IgD-negative memory B cell (primary cell): ENCODE results near the gene E2F6. TPM values are rescaled to one million over a fixed set of nuclear protein-coding genes. Genes with fewer than 3 reads are reported as not detected.

Experiments used
- H3K27ac Mint-ChIP-seq, 3 donors: one replicate each; pipeline ENCODE4 v1.8.0; 2020 to 2022; ENCODE audit warnings: mild to moderate bottlenecking in 3 of 3, mixed read lengths in 3 of 3, moderate library complexity in 1 of 3
- H3K27me3 Mint-ChIP-seq: one replicate; pipeline ENCODE4 v1.8.0; 2021; ENCODE audit warnings: mixed read lengths
- H3K36me3 Mint-ChIP-seq: one replicate; pipeline ENCODE4 v1.8.0; 2020; ENCODE audit warnings: mild to moderate bottlenecking, mixed read lengths
- H3K4me1 Mint-ChIP-seq, 3 donors: one replicate each; pipeline ENCODE4 v1.8.0; 2020 to 2022; ENCODE audit warnings: mixed read lengths in 3 of 3, mild to moderate bottlenecking in 1 of 3
- H3K4me3 Mint-ChIP-seq, 4 donors: one replicate each; pipeline ENCODE4 v1.8.0; 2020 to 2022; ENCODE audit warnings: mild to moderate bottlenecking in 4 of 4, mixed read lengths in 4 of 4, moderate library complexity in 3 of 4
- H3K9me3 Mint-ChIP-seq, 3 donors: one replicate each; pipeline ENCODE4 v1.8.0; 2020 to 2021; ENCODE audit warnings: mixed read lengths in 3 of 3, mild to moderate bottlenecking in 1 of 3
- polyA plus RNA-seq: library from polyadenylated mRNA; unstranded; fragments of 300-500 nt; fragmentation: Illumina TruSeq; gene quantifications from one replicate; pipeline ENCODE4 v1.2.3, GENCODE V29; 2021

Gene E2F6
- polyA plus RNA-seq, 1 donor from 2014 or later: 4.4 TPM

DNA sequence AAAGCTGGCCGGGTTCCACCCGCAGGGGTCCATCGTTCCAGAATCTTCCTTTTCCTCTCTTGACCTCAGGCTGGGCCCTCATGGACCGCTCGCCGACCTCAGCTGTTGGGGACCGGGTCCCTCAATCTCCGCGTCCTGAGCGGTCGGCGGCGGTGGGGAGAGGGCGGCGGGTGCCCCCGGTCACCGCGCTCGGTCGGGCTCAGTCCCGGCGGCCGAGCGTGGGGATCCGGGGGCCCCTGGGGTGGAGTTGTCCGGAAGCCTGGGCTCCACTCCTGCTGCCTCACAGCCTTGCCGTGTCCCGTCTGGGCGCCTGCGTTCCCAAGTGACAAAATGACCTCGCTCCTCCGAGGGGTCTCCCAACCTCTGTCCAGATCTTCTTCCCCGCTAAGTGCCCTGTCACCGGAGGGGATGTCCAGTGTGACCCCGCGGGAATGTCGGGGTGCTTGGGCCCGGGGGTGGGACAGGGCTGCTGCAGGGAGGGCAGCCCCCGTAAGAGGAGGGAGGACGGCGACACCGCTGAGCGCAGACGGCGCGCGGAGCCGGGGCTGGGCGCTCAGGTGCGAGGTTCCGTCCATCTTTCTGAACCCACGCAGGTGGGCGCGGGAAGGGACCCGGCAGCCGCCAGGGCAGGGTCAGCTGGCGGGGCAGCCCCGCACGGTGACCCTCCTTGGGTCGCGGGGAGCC is 16.0 kb upstream of the E2F6 start:
- peaks cover 34% of the 10 kb centered on the region for H3K27me3 Mint-ChIP-seq
- H3K36me3 Mint-ChIP-seq: no peaks in the 10 kb centered on the region
- no peaks in the 10 kb centered on the region for H3K9me3 Mint-ChIP-seq
- peaks cover 5 to 13% (median 6%) of the 10 kb centered on the region in 3 donors for H3K4me1 Mint-ChIP-seq
- H3K4me3 Mint-ChIP-seq: peak overlapping the region in 2 of 4 donors; percentile 14 to 37
- H3K27ac Mint-ChIP-seq: no peak overlapping the region

DNA sequence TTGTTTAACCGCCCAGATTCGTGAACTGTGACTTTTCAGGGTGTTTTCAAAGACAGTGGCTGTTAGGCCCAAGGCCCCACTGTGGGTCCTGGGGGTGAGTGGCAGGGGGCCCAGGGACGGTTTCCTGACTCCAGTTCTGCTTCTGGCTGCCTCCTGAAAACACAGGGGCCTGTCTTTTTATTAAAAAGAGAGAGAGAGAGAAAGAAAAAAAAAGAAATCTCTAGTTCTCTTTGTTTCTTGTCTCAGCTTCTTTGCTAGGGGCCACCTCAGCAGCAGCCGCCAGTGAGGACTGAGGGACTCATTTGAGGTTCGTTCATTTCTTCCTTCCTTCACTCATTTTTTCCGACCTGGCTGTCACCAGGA is 15.4 kb upstream of the E2F6 start:
- Mint-ChIP-seq H3K27ac (no peak overlapping the region), H3K36me3 (no peaks in the 10 kb centered on the region), H3K9me3 (no peaks in the 10 kb centered on the region), H3K27me3 (peaks cover 34% of the 10 kb centered on the region), H3K4me1 (peaks cover 5 to 13% (median 6%) of the 10 kb centered on the region in 3 donors), H3K4me3 (peak overlapping the region in 3 of 4 donors; percentile 14 to 37 (median 18))

GRCh38 chr2:11480859-11481258 is 14.9 kb upstream of the E2F6 start:
- Mint-ChIP-seq H3K9me3 (no peaks in the 10 kb centered on the region), H3K27ac (no peak overlapping the region), H3K27me3 (peaks cover 33% of the 10 kb centered on the region), H3K4me3 (peak overlapping the region in 2 of 4 donors; percentile 18 to 50), H3K4me1 (peaks cover 5 to 13% (median 6%) of the 10 kb centered on the region in 3 donors), H3K36me3 (no peaks in the 10 kb centered on the region)

GRCh38 chr2:11480406-11480805 is 14.4 kb upstream of the E2F6 start:
- Mint-ChIP-seq H3K4me1 (peaks cover 5 to 13% (median 6%) of the 10 kb centered on the region in 3 donors), H3K27ac (no peak overlapping the region), H3K27me3 (peaks cover 28% of the 10 kb centered on the region), H3K36me3 (no peaks in the 10 kb centered on the region), H3K9me3 (no peaks in the 10 kb centered on the region), H3K4me3 (no peak overlapping the region)

DNA sequence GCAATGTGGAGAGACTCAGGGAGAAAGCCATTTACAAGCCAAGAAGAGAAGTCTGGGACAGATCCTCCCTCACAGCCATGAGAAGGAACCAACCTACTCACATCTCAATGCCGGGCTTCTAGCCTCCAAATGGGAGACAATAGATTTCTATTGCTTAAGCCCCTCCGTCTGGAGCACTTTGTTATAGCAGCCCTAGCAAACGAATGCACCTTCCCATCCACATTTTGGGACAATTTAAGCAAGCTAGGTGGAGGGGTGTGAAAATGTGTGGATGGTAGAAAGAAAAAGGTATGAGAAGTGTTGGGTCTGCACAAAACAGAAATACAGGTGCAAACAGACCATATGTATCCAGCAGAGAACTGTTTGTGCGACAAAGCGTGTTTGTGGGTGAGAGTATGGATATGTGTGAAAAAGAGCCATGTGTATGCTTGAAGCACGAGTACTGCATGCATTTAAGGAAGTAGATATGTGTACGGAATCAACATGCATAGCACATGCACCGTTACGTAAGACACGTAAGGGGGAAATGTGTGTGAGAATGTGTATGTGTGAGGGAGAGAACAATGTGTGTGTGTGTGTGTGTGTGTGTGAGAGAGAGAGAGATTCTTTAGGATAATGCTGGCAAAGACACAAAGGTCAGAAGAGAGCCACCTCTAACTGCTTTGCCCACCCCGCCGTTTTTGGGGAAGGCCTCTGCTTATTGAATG is 13.1 kb upstream of the E2F6 start:
- Mint-ChIP-seq H3K4me1 (peaks cover 5 to 11% (median 6%) of the 10 kb centered on the region in 3 donors), H3K36me3 (no peaks in the 10 kb centered on the region), H3K4me3 (no peak overlapping the region), H3K27ac (no peak overlapping the region), H3K27me3 (peaks cover 21% of the 10 kb centered on the region), H3K9me3 (no peaks in the 10 kb centered on the region)

GRCh38 chr2:11477994-11478393 is 12.0 kb upstream of the E2F6 start:
- no peaks in the 10 kb centered on the region for H3K36me3 Mint-ChIP-seq
- no peaks in the 10 kb centered on the region for H3K9me3 Mint-ChIP-seq
- H3K4me3 Mint-ChIP-seq: no peak overlapping the region
- peaks cover 13% of the 10 kb centered on the region for H3K27me3 Mint-ChIP-seq
- peaks cover under 1 to 8% (median 3%) of the 10 kb centered on the region in 3 donors for H3K4me1 Mint-ChIP-seq
- H3K27ac Mint-ChIP-seq: no peak overlapping the region

GRCh38 chr2:11473659-11474433 is 7.9 kb upstream of the E2F6 start:
- H3K27me3 Mint-ChIP-seq: no peaks in the 10 kb centered on the region
- peaks cover 2% of the 10 kb centered on the region for H3K36me3 Mint-ChIP-seq
- no peak overlapping the region for H3K4me3 Mint-ChIP-seq
- no peaks in the 10 kb centered on the region for H3K9me3 Mint-ChIP-seq
- H3K4me1 Mint-ChIP-seq: no peaks in the 10 kb centered on the region
- no peak overlapping the region for H3K27ac Mint-ChIP-seq

DNA sequence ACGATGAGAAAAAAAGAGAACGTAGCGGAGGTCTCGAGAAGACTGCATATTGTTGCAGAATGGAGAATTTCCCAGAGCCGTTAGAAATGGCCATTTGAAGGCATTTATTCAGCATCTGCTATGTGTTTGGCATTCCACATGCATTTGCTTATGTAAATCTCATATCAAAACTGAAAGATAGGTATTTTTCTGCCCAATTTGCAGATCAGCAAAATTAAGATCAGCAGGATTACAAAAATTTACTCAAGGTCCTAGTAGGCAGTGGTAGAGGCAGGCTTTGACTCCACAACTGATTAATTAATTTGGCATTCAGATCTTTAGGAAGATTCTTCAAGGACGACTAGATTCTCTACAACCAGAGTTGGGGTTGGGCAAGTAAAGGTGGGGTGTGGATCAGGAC is 1.8 kb upstream of the E2F6 start:
- H3K4me1 Mint-ChIP-seq: peaks cover 8 to 17% (median 12%) of the 10 kb centered on the region in 3 donors
- H3K9me3 Mint-ChIP-seq: no peaks in the 10 kb centered on the region
- peak overlapping the region in 2 of 4 donors; percentile 80 to 97 for H3K4me3 Mint-ChIP-seq
- H3K27ac Mint-ChIP-seq: peak overlapping the region in 1 of 3 donors; percentile 0
- H3K27me3 Mint-ChIP-seq: no peaks in the 10 kb centered on the region
- peaks cover 3% of the 10 kb centered on the region for H3K36me3 Mint-ChIP-seq

- no peaks in the 10 kb centered on the region for H3K9me3 Mint-ChIP-seq
- peak overlapping the region; percentile 80 to 97 (median 94) for H3K4me3 Mint-ChIP-seq
- peaks cover 2% of the 10 kb centered on the region for H3K36me3 Mint-ChIP-seq
- peaks cover 8 to 17% (median 15%) of the 10 kb centered on the region in 3 donors for H3K4me1 Mint-ChIP-seq
- peak overlapping the region in 2 of 3 donors; percentile 12 to 96 for H3K27ac Mint-ChIP-seq
- no peaks in the 10 kb centered on the region for H3K27me3 Mint-ChIP-seq
Observed at GRCh38 chr2:11467129-11467649, 1.2 kb upstream of the E2F6 start.

DNA sequence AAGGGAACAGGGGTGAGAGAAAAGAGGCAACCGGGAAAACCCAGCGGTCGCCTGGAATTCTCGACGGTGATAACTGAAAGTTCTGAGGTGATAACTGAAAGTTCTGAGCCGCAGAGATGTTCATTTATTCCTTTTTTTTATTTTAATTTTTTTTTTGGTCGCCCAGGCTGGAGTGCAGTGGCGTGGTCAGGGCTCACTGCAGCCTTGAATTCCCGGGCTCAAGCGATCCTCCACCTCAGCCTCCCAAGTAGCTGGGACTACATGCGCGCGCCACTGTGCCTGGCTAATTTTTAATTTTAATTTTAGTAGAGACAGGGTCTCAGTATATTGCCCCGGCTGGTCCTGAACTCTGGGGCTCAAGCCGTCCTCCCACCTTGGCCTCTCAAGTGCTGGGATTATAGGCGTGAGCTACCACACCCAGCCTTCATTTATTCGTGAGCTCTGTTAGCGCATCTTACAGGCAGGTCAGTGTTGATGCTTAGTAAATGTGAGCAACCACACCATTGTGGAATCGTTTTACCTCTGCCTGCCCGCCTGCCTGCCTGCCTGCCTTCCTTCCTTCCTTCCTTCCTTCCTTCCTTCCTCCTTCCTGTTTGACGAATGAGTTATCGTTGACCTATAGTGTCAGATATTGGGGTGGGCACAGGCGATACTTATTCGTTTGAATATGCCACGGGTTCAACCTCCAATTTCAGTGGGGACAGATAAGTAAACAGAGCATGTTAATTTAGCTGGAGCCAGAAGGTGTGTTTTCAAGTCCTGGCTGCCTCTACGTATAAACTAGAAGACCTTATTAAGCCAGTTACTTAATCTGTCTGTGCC is 557 bp upstream of the E2F6 start:
- H3K27me3 Mint-ChIP-seq: no peaks in the 10 kb centered on the region

GRCh38 chr2:11465110-11465484 is 864 bp downstream of the E2F6 start:
- peak overlapping the region; percentile 12 to 85 (median 78) for H3K27ac Mint-ChIP-seq
- H3K27me3 Mint-ChIP-seq: no peaks in the 10 kb centered on the region
- no peaks in the 10 kb centered on the region for H3K9me3 Mint-ChIP-seq
- H3K36me3 Mint-ChIP-seq: peaks cover 4% of the 10 kb centered on the region
- H3K4me3 Mint-ChIP-seq: peak overlapping the region; percentile 80 to 97 (median 94)
- H3K4me1 Mint-ChIP-seq: peaks cover 8 to 17% (median 15%) of the 10 kb centered on the region in 3 donors

More for the DNA sequence above, 557 bp upstream of the E2F6 start:
- peak overlapping the region; percentile 80 to 97 (median 94) for H3K4me3 Mint-ChIP-seq
- H3K27ac Mint-ChIP-seq: peak overlapping the region; percentile 12 to 96 (median 85)
- no peaks in the 10 kb centered on the region for H3K9me3 Mint-ChIP-seq
- peaks cover 4% of the 10 kb centered on the region for H3K36me3 Mint-ChIP-seq
- peaks cover 8 to 17% (median 15%) of the 10 kb centered on the region in 3 donors for H3K4me1 Mint-ChIP-seq

DNA sequence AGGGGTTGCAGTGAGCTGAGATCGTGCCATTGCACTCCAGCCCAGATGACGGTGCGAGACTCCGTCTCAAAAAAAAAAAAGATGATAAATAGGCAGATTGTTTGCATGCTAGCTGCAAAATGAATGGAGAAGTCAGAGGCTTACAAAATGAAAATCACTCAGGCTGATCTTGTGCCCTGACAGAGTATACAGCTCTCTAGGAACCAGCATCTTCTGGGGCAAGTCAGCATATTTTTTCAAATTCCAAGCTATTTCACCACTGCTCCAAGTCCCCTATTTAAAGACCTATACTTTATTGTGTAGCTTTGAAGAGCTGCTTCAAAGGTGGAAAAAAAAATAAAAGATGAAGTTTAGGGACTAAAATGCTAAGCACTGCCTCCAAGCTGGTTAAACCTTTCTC is 6.1 kb downstream of the E2F6 start:
- Mint-ChIP-seq H3K9me3 (no peaks in the 10 kb centered on the region), H3K27me3 (no peaks in the 10 kb centered on the region), H3K36me3 (peaks cover 2% of the 10 kb centered on the region), H3K4me3 (no peak overlapping the region), H3K27ac (no peak overlapping the region), H3K4me1 (peaks cover 9 to 24% (median 11%) of the 10 kb centered on the region in 3 donors)

DNA sequence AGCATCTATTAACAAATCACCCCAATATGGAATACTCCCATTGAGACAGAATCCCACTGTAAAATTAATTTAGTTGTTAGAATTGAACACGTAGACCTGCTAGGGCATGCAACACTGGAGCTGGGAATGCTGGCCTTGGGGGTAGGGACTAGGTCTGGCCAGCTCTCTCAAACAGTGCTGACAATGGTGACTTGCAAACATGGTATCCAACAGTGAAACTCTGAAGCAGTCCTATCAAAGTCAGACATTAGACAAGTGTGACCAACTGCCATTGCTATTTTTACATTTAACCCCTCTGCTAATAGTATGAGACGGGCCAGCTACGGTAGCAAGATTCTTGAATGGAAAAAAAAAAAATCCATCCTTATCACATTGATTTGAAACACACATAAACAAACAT is 7.2 kb downstream of the E2F6 start:
- H3K4me1 Mint-ChIP-seq: peaks cover 2 to 24% (median 8%) of the 10 kb centered on the region in 3 donors
- peak overlapping the region in 1 of 4 donors; percentile 13 for H3K4me3 Mint-ChIP-seq
- no peaks in the 10 kb centered on the region for H3K9me3 Mint-ChIP-seq
- no peaks in the 10 kb centered on the region for H3K27me3 Mint-ChIP-seq
- no peak overlapping the region for H3K27ac Mint-ChIP-seq
- H3K36me3 Mint-ChIP-seq: peaks cover 2% of the 10 kb centered on the region

DNA sequence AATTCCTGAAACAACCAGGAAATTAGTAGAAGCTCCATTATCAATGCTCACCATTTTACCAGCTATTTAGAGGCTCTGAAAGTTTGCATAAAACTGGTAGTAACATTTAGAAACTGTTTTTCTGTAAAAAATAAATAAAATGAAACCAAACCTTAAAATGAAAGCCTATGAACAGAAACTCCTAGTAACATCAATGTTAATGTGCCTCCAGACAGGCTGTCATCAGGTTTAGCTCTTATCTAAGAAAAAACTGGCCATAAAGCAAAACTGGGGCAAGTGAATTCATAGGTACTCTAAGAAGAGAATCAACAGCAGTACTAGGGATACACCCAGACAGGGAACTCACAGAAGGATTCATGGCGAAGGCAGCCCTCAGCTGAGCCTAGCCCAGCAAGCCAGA is 8.0 kb downstream of the E2F6 start:
- no peaks in the 10 kb centered on the region for H3K27me3 Mint-ChIP-seq
- H3K27ac Mint-ChIP-seq: peak overlapping the region in 1 of 3 donors; percentile 76
- H3K4me3 Mint-ChIP-seq: no peak overlapping the region
- peaks cover 4% of the 10 kb centered on the region for H3K36me3 Mint-ChIP-seq
- H3K4me1 Mint-ChIP-seq: peaks cover 2 to 19% (median 6%) of the 10 kb centered on the region in 3 donors
- no peaks in the 10 kb centered on the region for H3K9me3 Mint-ChIP-seq
